Measurements from ENCODE around the gene AMFR.

GRCh38 chr16:56420613-56421012, 4.7 kb downstream of the AMFR start:
- no peak for TF ChIP-seq EZH2 (IDR thresholded peaks at IDR 0.05; ENCODE audit: borderline replicate concordance, low read depth, low read length, poor library complexity, severe bottlenecking)
- no peak for TF ChIP-seq CTCF (conservative IDR thresholded peaks at IDR 0.05; ENCODE audit: low read depth, low read length)
